IPS DF 4.7 (cell line): Measurements from ENCODE around the gene PLRG1.

Experiments
- DNase-seq: peaks from one replicate; pipeline ENCODE4 v3.0.0-alpha.2; 2013; ENCODE audit warnings: low spot score; ENCODE audit errors: extremely low read depth

Gene PLRG1

GRCh38 chr4:154574311-154574710 is 24.1 kb upstream of the PLRG1 start:
- no peak for DNase-seq

- DNase-seq, result no peak
Measured at GRCh38 chr4:154573190-154573870, 23.1 kb upstream of the PLRG1 start.

GRCh38 chr4:154569584-154569983 is 19.4 kb upstream of the PLRG1 start:
- no peak for DNase-seq

- DNase-seq, result no peak
Measured at GRCh38 chr4:154569028-154569427, 18.8 kb upstream of the PLRG1 start.

GRCh38 chr4:154566639-154567204 is 16.5 kb upstream of the PLRG1 start:
- no peak for DNase-seq

GRCh38 chr4:154565704-154566103 is 15.5 kb upstream of the PLRG1 start:
- DNase-seq, result no peak

GRCh38 chr4:154564311-154564710 is 14.1 kb upstream of the PLRG1 start:
- DNase-seq, result no peak

GRCh38 chr4:154562697-154563254 is 12.6 kb upstream of the PLRG1 start, which contains the start of gene FGB:
Gene FGB, plus strand, starts transcription at chr4:154563011. Its CDS starts 8 bp downstream, at chr4:154563019.
- no peak for DNase-seq

GRCh38 chr4:154560824-154561231 is 10.6 kb upstream of the PLRG1 start:
- no peak for DNase-seq

GRCh38 chr4:154560419-154560801 is 10.2 kb upstream of the PLRG1 start:
- DNase-seq, result no peak

- peak; percentile 49 for DNase-seq
Measured at GRCh38 chr4:154559494-154560418, 9.6 kb upstream of the PLRG1 start.

GRCh38 chr4:154559141-154559493 is 8.9 kb upstream of the PLRG1 start:
- no peak for DNase-seq

GRCh38 chr4:154551872-154552686 is 1.9 kb upstream of the PLRG1 start:
- no peak for DNase-seq

- no peak for DNase-seq
Measured at GRCh38 chr4:154545689-154546088, 4.5 kb downstream of the PLRG1 start.

GRCh38 chr4:154542271-154542879 is 7.8 kb downstream of the PLRG1 start:
- no peak for DNase-seq

- no peak for DNase-seq
Measured at GRCh38 chr4:154534296-154534695, 15.9 kb downstream of the PLRG1 start.

GRCh38 chr4:154529728-154530519 is 20.3 kb downstream of the PLRG1 start:
- DNase-seq, result no peak

GRCh38 chr4:154528869-154529268 is 21.3 kb downstream of the PLRG1 start:
- DNase-seq, result no peak

- DNase-seq, result no peak
Measured at GRCh38 chr4:154527308-154527707, 22.9 kb downstream of the PLRG1 start.

- no peak for DNase-seq
Measured at GRCh38 chr4:154526151-154526550, 24.0 kb downstream of the PLRG1 start.
